Neuronal stem cell (in vitro differentiated cells): ENCODE results near the gene ARV1.
"Not testable (repeated sequence)": the region's sequence is repeated elsewhere in the genome, so short reads cannot be mapped to it uniquely, and the experiment has no call there.

ENCODE experiments used
- DNase-seq: peaks from one replicate; pipeline ENCODE4 v3.0.0-alpha.2; 2013; ENCODE audit warnings: low spot score
- H2AFZ ChIP-seq: one replicate; pipeline ENCODE4 v1.6.1; 2013; ENCODE audit warnings: mild to moderate bottlenecking, low read length, inconsistent platforms
- H2AK5ac ChIP-seq: 2 replicates; pipeline ENCODE4 v1.6.1; 2013; ENCODE audit warnings: low read depth, mild to moderate bottlenecking, inconsistent platforms, low read length, moderate library complexity, mixed read lengths
- H2BK120ac ChIP-seq: 2 replicates; pipeline ENCODE4 v1.6.1; 2013; ENCODE audit warnings: low read depth, mild to moderate bottlenecking, inconsistent platforms, low read length, moderate library complexity, mixed read lengths
- H2BK12ac ChIP-seq: one replicate; pipeline ENCODE4 v1.6.1; 2013; ENCODE audit warnings: low read length, inconsistent platforms
- H2BK15ac ChIP-seq: 2 replicates; pipeline ENCODE4 v1.6.1; 2013; ENCODE audit warnings: mild to moderate bottlenecking, low read length, inconsistent platforms, mixed read lengths
- H2BK5ac ChIP-seq: one replicate; pipeline ENCODE4 v1.6.1; 2013; ENCODE audit warnings: inconsistent platforms, mild to moderate bottlenecking, low read length, moderate library complexity
- H3K14ac ChIP-seq: one replicate; pipeline ENCODE4 v1.6.1; 2013; ENCODE audit warnings: low read length, inconsistent platforms
- H3K18ac ChIP-seq: 2 replicates; pipeline ENCODE4 v1.6.1; 2013; ENCODE audit warnings: low read length, inconsistent platforms
- H3K23ac ChIP-seq: 2 replicates; pipeline ENCODE4 v1.6.1; 2013; ENCODE audit warnings: low read depth, mild to moderate bottlenecking, mixed read lengths, low read length, inconsistent platforms; ENCODE audit not compliant: poor library complexity
- H3K27ac ChIP-seq: replicated peaks from 3 replicates; pipeline ENCODE4 v1.5.1; 2013; ENCODE audit warnings: low read length, inconsistent platforms
- H3K27me3 ChIP-seq, 3 experiments: 2 replicates each; pipeline ENCODE4 v1.6.1; 2013; ENCODE audit warnings: low read length in 3 of 3, mild to moderate bottlenecking in 2 of 3, inconsistent platforms in 1 of 3, low read depth in 1 of 3, mixed read lengths in 1 of 3, moderate library complexity in 1 of 3; ENCODE audit not compliant: control insufficient read depth in 3 of 3, insufficient read depth in 3 of 3
- H3K36me3 ChIP-seq, 2 donors: replicated peaks in 1 of 2; 2 replicates each; pipeline ENCODE4 v1.6.1; 2013; ENCODE audit warnings: low read length in 2 of 2; ENCODE audit not compliant: control insufficient read depth in 2 of 2, insufficient read depth in 2 of 2
- H3K4ac ChIP-seq: 2 replicates; pipeline ENCODE4 v1.6.1; 2013; ENCODE audit warnings: inconsistent platforms, mild to moderate bottlenecking, low read length, moderate library complexity
- H3K4me1 ChIP-seq, 2 donors: 1 replicate in 1 of 2; 2 replicates in 1 of 2; pipeline ENCODE4 v1.6.1; 2013; ENCODE audit warnings: low read length in 2 of 2, low read depth in 1 of 2; ENCODE audit not compliant: control insufficient read depth in 2 of 2, insufficient read depth in 1 of 2
- H3K4me2 ChIP-seq: one replicate; pipeline ENCODE4 v1.6.1; 2013; ENCODE audit warnings: mild to moderate bottlenecking, low read length, inconsistent platforms; ENCODE audit not compliant: insufficient read depth, poor library complexity, severe bottlenecking
- H3K4me3 ChIP-seq, 2 donors: 2 replicates each; pipeline ENCODE4 v1.5.1; 2013; ENCODE audit warnings: low read length in 2 of 2, mild to moderate bottlenecking in 2 of 2, inconsistent platforms in 1 of 2, moderate library complexity in 1 of 2
- H3K79me1 ChIP-seq: one replicate; pipeline ENCODE4 v1.6.1; 2013; ENCODE audit warnings: low read depth, mild to moderate bottlenecking, inconsistent platforms, low read length, moderate library complexity
- H3K9ac ChIP-seq: one replicate; pipeline ENCODE4 v1.6.1; 2013; ENCODE audit warnings: mild to moderate bottlenecking, low read depth, low read length, inconsistent platforms; ENCODE audit not compliant: poor library complexity
- H3K9me3 ChIP-seq, 2 donors: replicated peaks in 1 of 2; 2 replicates each; pipeline versions ENCODE3 to v1.6.1; 2013; ENCODE audit warnings: low read length in 2 of 2, mild to moderate bottlenecking in 2 of 2, inconsistent platforms in 1 of 2, low read depth in 1 of 2, mixed read lengths in 1 of 2, moderate library complexity in 1 of 2; ENCODE audit not compliant: control insufficient read depth in 2 of 2, insufficient read depth in 1 of 2
- H4K8ac ChIP-seq: one replicate; pipeline ENCODE4 v1.6.1; 2013; ENCODE audit warnings: low read depth, mild to moderate bottlenecking, inconsistent platforms, low read length, moderate library complexity
- H4K91ac ChIP-seq: one replicate; pipeline ENCODE4 v1.6.1; 2013; ENCODE audit warnings: low read length, low read depth, mild to moderate bottlenecking, inconsistent platforms; ENCODE audit not compliant: poor library complexity
- WGBS, 2 donors: extraction: QIAGEN DNeasy Blood & Tissue Kit; methylation state at CpG; one replicate each; pipeline ENCODE4 v1.1.7; 2013; ENCODE audit warnings: missing lambda C conversion rate in 2 of 2, mixed read lengths in 1 of 2; ENCODE audit not compliant: insufficient read length in 2 of 2, insufficient replicate concordance in 1 of 2; ENCODE audit errors: extremely low coverage in 2 of 2; 5-methylcytosine and 5-hydroxymethylcytosine counted together

The ARV1 gene

GRCh38 chr1:230984622-230985515 lies 6.0 kb downstream of the ARV1 start:
- not testable (repeated sequence) for H3K4me1 ChIP-seq, DNase-seq, H3K23ac ChIP-seq, H3K9ac ChIP-seq, H2BK15ac ChIP-seq, H2BK120ac ChIP-seq, H3K27me3 ChIP-seq, H3K9me3 ChIP-seq, H3K14ac ChIP-seq, H2AK5ac ChIP-seq, H3K18ac ChIP-seq, H2BK12ac ChIP-seq, H4K91ac ChIP-seq, H4K8ac ChIP-seq, H2BK5ac ChIP-seq, H3K4me3 ChIP-seq, H2AFZ ChIP-seq, H3K27ac ChIP-seq, H3K4me2 ChIP-seq, H3K79me1 ChIP-seq, H3K4ac ChIP-seq
- H3K36me3 ChIP-seq = peaks cover 0 to 29% of the 10 kb centered on the region in 2 donors
- no CpG with 5 or more reads among the region's 10 CpGs for WGBS, 2 donors

GRCh38 chr1:230985711-230986110 lies 6.8 kb downstream of the ARV1 start:
- H3K27me3 ChIP-seq = no peaks in the 10 kb centered on the region
- H2AK5ac ChIP-seq = no peak overlapping the region
- no peak overlapping the region for H3K9ac ChIP-seq
- no peak for DNase-seq
- no peak overlapping the region for H3K4me3 ChIP-seq
- H3K27ac ChIP-seq = no peak overlapping the region
- H3K79me1 ChIP-seq = no peaks in the 10 kb centered on the region
- H3K36me3 ChIP-seq = peaks cover 0 to 32% of the 10 kb centered on the region in 2 donors
- H3K4me1 ChIP-seq = no peaks in the 10 kb centered on the region
- no peak overlapping the region for H3K18ac ChIP-seq
- H4K91ac ChIP-seq = no peak overlapping the region
- H2AFZ ChIP-seq = no peak overlapping the region
- H2BK120ac ChIP-seq = no peak overlapping the region
- no peak overlapping the region for H3K23ac ChIP-seq
- no peak overlapping the region for H3K14ac ChIP-seq
- H2BK5ac ChIP-seq = no peak overlapping the region
- no peaks in the 10 kb centered on the region for H3K9me3 ChIP-seq
- no peak overlapping the region for H3K4ac ChIP-seq
- H2BK15ac ChIP-seq = no peak overlapping the region
- no peak overlapping the region for H2BK12ac ChIP-seq
- no CpG with 5 or more reads among the region's 6 CpGs for WGBS, 2 donors
- H4K8ac ChIP-seq = no peak overlapping the region
- no peak overlapping the region for H3K4me2 ChIP-seq

GRCh38 chr1:230986976-230987375 lies 8.1 kb downstream of the ARV1 start:
- no peak overlapping the region for H2BK120ac ChIP-seq
- no peak overlapping the region for H3K18ac ChIP-seq
- no peak overlapping the region for H3K14ac ChIP-seq
- H3K9ac ChIP-seq = no peak overlapping the region
- H2AK5ac ChIP-seq = no peak overlapping the region
- no peak overlapping the region for H3K4me2 ChIP-seq
- no peaks in the 10 kb centered on the region for H3K79me1 ChIP-seq
- no peaks in the 10 kb centered on the region for H3K4me1 ChIP-seq
- no peaks in the 10 kb centered on the region for H3K9me3 ChIP-seq
- no peak overlapping the region for H3K4ac ChIP-seq
- no peak overlapping the region for H2BK12ac ChIP-seq
- no peak overlapping the region for H2BK15ac ChIP-seq
- no peak overlapping the region for H3K23ac ChIP-seq
- no peak overlapping the region for H4K8ac ChIP-seq
- no peak overlapping the region for H2AFZ ChIP-seq
- no CpG with 5 or more reads among the region's 7 CpGs for WGBS, 2 donors
- H4K91ac ChIP-seq = no peak overlapping the region
- no peaks in the 10 kb centered on the region for H3K27me3 ChIP-seq
- H3K36me3 ChIP-seq = peaks cover 4 to 30% of the 10 kb centered on the region in 2 donors
- no peak for DNase-seq
- no peak overlapping the region for H2BK5ac ChIP-seq
- no peak overlapping the region for H3K4me3 ChIP-seq
- no peak overlapping the region for H3K27ac ChIP-seq

- no peak overlapping the region for H3K27ac ChIP-seq
- H3K9ac ChIP-seq = no peak overlapping the region
- H3K27me3 ChIP-seq = no peaks in the 10 kb centered on the region
- H3K36me3 ChIP-seq = peaks cover 9 to 32% of the 10 kb centered on the region in 2 donors
- no peaks in the 10 kb centered on the region for H3K4me1 ChIP-seq
- H2AK5ac ChIP-seq = no peak overlapping the region
- H3K23ac ChIP-seq = no peak overlapping the region
- H3K18ac ChIP-seq = no peak overlapping the region
- H2BK120ac ChIP-seq = no peak overlapping the region
- no peak overlapping the region for H2BK12ac ChIP-seq
- H3K79me1 ChIP-seq = no peaks in the 10 kb centered on the region
- H3K4ac ChIP-seq = no peak overlapping the region
- H3K4me3 ChIP-seq = no peak overlapping the region
- no peak overlapping the region for H4K91ac ChIP-seq
- no CpG with 5 or more reads among the region's 3 CpGs for WGBS, 2 donors
- no peak overlapping the region for H2AFZ ChIP-seq
- H3K14ac ChIP-seq = no peak overlapping the region
- H4K8ac ChIP-seq = no peak overlapping the region
- H3K9me3 ChIP-seq = no peaks in the 10 kb centered on the region
- no peak overlapping the region for H2BK15ac ChIP-seq
- H2BK5ac ChIP-seq = no peak overlapping the region
- DNase-seq = no peak
- H3K4me2 ChIP-seq = no peak overlapping the region
These were observed 8.6 kb downstream of the ARV1 start for GRCh38 chr1:230987448-230987847.
